ENCODE measurements around the gene CPA4. TPM values are rescaled to one million over a fixed set of nuclear protein-coding genes. Genes with fewer than 3 reads are reported as not detected.

CPA4 gene
- total and polyA plus RNA-seq, 4 donors = 0.18 to 1.0 (median 0.45) TPM; not detected in 1

- DNase-seq (no peak), ATAC-seq (ENCODE audit: low FRiP score) (no peak)
- WGBS, 2 donors = 70 to 85% methylated on average over 2 of the region's 2 CpGs
- Histone ChIP-seq H3K27ac (ENCODE audit: low read depth in 1 of 2, low read length in 2 of 2) (no peak overlapping the region), H3K36me3 (ENCODE audit: control insufficient read depth in 1 of 2, insufficient read depth in 2 of 2, low read length in 1 of 2) (no peaks in the 10 kb centered on the region), H3K9me3 (ENCODE audit: control insufficient read depth, low read length) (peaks cover 1% of the 10 kb centered on the region), H3K27me3 (ENCODE audit: control insufficient read depth in 1 of 2, insufficient read depth in 2 of 2, low read length in 1 of 2) (no peaks in the 10 kb centered on the region), H3K4me3 (ENCODE audit: low read length in 2 of 2) (no peak overlapping the region), H3K4me1 (ENCODE audit: control insufficient read depth in 1 of 2, insufficient read depth in 2 of 2, low read length in 2 of 2) (no peaks in the 10 kb centered on the region)
- intact Hi-C loops (cut with DNase I) = no loop called here
Observed at GRCh38 chr7:130263130-130263529, 29.8 kb upstream of the CPA4 start.

- intact Hi-C loops (cut with DNase I) = no loop called here
- DNase-seq (no peak), ATAC-seq (ENCODE audit: low FRiP score) (no peak)
Observed at GRCh38 chr7:130266258-130266960, 26.6 kb upstream of the CPA4 start, which contains the start of gene CPA2. Gene CPA2, plus strand, starts transcription at chr7:130266863. Its CDS starts 19 bp downstream, at chr7:130266882.

DNA sequence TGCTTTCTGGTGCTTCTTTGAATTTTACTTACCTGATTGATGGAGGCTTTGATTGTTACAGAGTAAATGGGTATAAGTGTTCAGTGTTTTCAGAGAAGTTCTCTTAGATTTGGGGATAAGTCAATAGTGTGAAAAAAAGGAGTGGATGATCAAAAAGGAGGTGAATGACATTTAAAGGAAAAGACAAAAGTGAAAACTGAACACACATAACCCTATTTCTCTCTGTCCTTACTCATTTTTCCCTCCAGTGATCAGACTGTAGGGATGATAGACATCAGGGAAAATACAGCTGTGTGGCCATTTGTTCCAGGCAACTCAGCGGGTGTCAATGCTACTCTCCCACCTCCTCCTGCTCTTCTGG is 26.0 kb upstream of the CPA4 start:
- intact Hi-C loops (cut with DNase I) = no loop called here
- no peak for ATAC-seq (ENCODE audit: low FRiP score)
- H3K36me3 ChIP-seq (ENCODE audit: control insufficient read depth in 1 of 2, insufficient read depth in 2 of 2, low read length in 1 of 2) = no peaks in the 10 kb centered on the region
- H3K27ac ChIP-seq (ENCODE audit: low read depth in 1 of 2, low read length in 2 of 2) = no peak overlapping the region
- DNase-seq = no peak
- H3K4me1 ChIP-seq (ENCODE audit: control insufficient read depth in 1 of 2, insufficient read depth in 2 of 2, low read length in 2 of 2) = no peaks in the 10 kb centered on the region
- H3K9me3 ChIP-seq (ENCODE audit: control insufficient read depth, low read length) = no peaks in the 10 kb centered on the region
- 93 to 100% methylated on average over 1 of the region's 1 CpG for WGBS, 2 donors
- H3K4me3 ChIP-seq (ENCODE audit: low read length in 2 of 2) = no peak overlapping the region
- H3K27me3 ChIP-seq (ENCODE audit: control insufficient read depth in 1 of 2, insufficient read depth in 2 of 2, low read length in 1 of 2) = no peaks in the 10 kb centered on the region

More at GRCh38 chr7:130266258-130266960, 26.6 kb upstream of the CPA4 start, which contains the start of gene CPA2:
- Histone ChIP-seq H3K9me3 (ENCODE audit: control insufficient read depth, low read length) (no peaks in the 10 kb centered on the region), H3K36me3 (ENCODE audit: control insufficient read depth in 1 of 2, insufficient read depth in 2 of 2, low read length in 1 of 2) (no peaks in the 10 kb centered on the region), H3K27ac (ENCODE audit: low read depth in 1 of 2, low read length in 2 of 2) (no peak within 1 kb of the TSS), H3K27me3 (ENCODE audit: control insufficient read depth in 1 of 2, insufficient read depth in 2 of 2, low read length in 1 of 2) (no peaks in the 10 kb centered on the region), H3K4me3 (ENCODE audit: low read length in 2 of 2) (no peak within 1 kb of the TSS), H3K4me1 (ENCODE audit: control insufficient read depth in 1 of 2, insufficient read depth in 2 of 2, low read length in 2 of 2) (no peaks in the 10 kb centered on the region)
- WGBS, 2 donors = 91 to 93% methylated on average over 3 of the region's 3 CpGs

GRCh38 chr7:130268463-130269317 is 24.3 kb upstream of the CPA4 start:
- intact Hi-C loops (cut with DNase I) = no loop called here
- WGBS, 2 donors = 94 to 95% methylated on average over 6 of the region's 6 CpGs
- H3K4me1 ChIP-seq (ENCODE audit: control insufficient read depth in 1 of 2, insufficient read depth in 2 of 2, low read length in 2 of 2) = no peaks in the 10 kb centered on the region
- no peaks in the 10 kb centered on the region for H3K9me3 ChIP-seq (ENCODE audit: control insufficient read depth, low read length)
- no peak for DNase-seq
- no peak overlapping the region for H3K27ac ChIP-seq (ENCODE audit: low read depth in 1 of 2, low read length in 2 of 2)
- no peak for ATAC-seq (ENCODE audit: low FRiP score)
- no peak overlapping the region for H3K4me3 ChIP-seq (ENCODE audit: low read length in 2 of 2)
- H3K36me3 ChIP-seq (ENCODE audit: control insufficient read depth in 1 of 2, insufficient read depth in 2 of 2, low read length in 1 of 2) = no peaks in the 10 kb centered on the region
- no peaks in the 10 kb centered on the region for H3K27me3 ChIP-seq (ENCODE audit: control insufficient read depth in 1 of 2, insufficient read depth in 2 of 2, low read length in 1 of 2)

- Histone ChIP-seq H3K4me3 (ENCODE audit: low read length in 2 of 2) (no peak overlapping the region), H3K27me3 (ENCODE audit: control insufficient read depth in 1 of 2, insufficient read depth in 2 of 2, low read length in 1 of 2) (no peaks in the 10 kb centered on the region), H3K36me3 (ENCODE audit: control insufficient read depth in 1 of 2, insufficient read depth in 2 of 2, low read length in 1 of 2) (no peaks in the 10 kb centered on the region), H3K9me3 (ENCODE audit: control insufficient read depth, low read length) (no peaks in the 10 kb centered on the region), H3K4me1 (ENCODE audit: control insufficient read depth in 1 of 2, insufficient read depth in 2 of 2, low read length in 2 of 2) (no peaks in the 10 kb centered on the region), H3K27ac (ENCODE audit: low read depth in 1 of 2, low read length in 2 of 2) (no peak overlapping the region)
- 79 to 93% methylated on average over 1 of the region's 1 CpG for WGBS, 2 donors
- ATAC-seq (ENCODE audit: low FRiP score) (no peak), DNase-seq (no peak)
- intact Hi-C loops (cut with DNase I) = no loop called here
Observed at GRCh38 chr7:130269318-130269694, 23.7 kb upstream of the CPA4 start.

DNA sequence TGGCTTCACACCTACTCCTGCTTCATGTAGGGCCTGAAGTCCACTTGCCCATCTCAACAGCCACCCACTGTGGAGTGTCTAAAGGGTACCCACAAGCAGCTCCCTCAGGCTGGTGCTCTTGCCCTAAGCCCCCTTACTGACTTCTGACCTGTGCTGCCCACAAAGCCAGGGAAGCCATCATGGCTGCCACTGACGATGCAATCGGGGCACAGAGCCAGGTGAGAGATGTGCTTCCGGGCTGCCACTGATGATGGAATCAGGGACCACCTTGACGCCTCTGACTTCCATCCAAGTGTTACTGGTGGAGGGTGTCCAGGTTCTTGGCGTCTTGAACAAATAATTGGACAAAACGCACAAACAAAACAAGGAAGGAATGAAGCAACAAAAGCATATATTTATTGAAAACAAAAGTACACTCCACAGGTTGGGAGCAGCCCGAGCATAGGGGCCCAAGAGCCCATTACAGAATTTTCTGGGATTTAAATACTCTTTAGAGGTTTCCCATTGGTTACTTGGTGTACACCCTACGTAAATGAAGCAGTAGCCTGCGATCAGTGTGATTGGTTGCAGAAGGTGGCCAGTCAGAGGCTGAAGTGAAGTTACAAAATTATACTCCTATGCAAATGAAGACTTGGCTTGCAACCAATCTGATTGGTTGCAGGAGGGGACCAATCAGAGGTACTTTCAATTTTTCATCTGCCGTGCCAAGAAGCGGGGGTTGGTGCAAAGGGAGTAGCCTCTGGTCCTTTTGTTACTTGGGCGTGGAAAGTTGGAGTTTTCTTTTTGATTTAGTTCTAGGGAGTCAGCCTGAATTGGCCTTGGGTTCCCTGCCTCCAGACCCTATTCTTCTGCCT is 21.8 kb upstream of the CPA4 start:
- no peaks in the 10 kb centered on the region for H3K27me3 ChIP-seq (ENCODE audit: control insufficient read depth in 1 of 2, insufficient read depth in 2 of 2, low read length in 1 of 2)
- H3K27ac ChIP-seq (ENCODE audit: low read depth in 1 of 2, low read length in 2 of 2) = no peak overlapping the region
- H3K9me3 ChIP-seq (ENCODE audit: control insufficient read depth, low read length) = no peaks in the 10 kb centered on the region
- DNase-seq = no peak
- WGBS, 2 donors = 87 to 89% methylated on average over 12 of the region's 12 CpGs
- no peak for ATAC-seq (ENCODE audit: low FRiP score)
- no peak overlapping the region for H3K4me3 ChIP-seq (ENCODE audit: low read length in 2 of 2)
- no peaks in the 10 kb centered on the region for H3K4me1 ChIP-seq (ENCODE audit: control insufficient read depth in 1 of 2, insufficient read depth in 2 of 2, low read length in 2 of 2)
- intact Hi-C loops (cut with DNase I) = loop anchor here in 1 of 2 donors (5.0 to 10.0 kb wide), 2 partner anchors 221 to 394 kb away; partner anchors contain the start of genes COPG2 and MEST
- no peaks in the 10 kb centered on the region for H3K36me3 ChIP-seq (ENCODE audit: control insufficient read depth in 1 of 2, insufficient read depth in 2 of 2, low read length in 1 of 2)

GRCh38 chr7:130272381-130273080 is 20.4 kb upstream of the CPA4 start:
- ATAC-seq (ENCODE audit: low FRiP score) (peak; percentile 20), DNase-seq (no peak)
- Histone ChIP-seq H3K27ac (ENCODE audit: low read depth in 1 of 2, low read length in 2 of 2) (no peak overlapping the region), H3K36me3 (ENCODE audit: control insufficient read depth in 1 of 2, insufficient read depth in 2 of 2, low read length in 1 of 2) (no peaks in the 10 kb centered on the region), H3K4me1 (ENCODE audit: control insufficient read depth in 1 of 2, insufficient read depth in 2 of 2, low read length in 2 of 2) (no peaks in the 10 kb centered on the region), H3K9me3 (ENCODE audit: control insufficient read depth, low read length) (no peaks in the 10 kb centered on the region), H3K4me3 (ENCODE audit: low read length in 2 of 2) (peak overlapping the region; percentile 48 to 51), H3K27me3 (ENCODE audit: control insufficient read depth in 1 of 2, insufficient read depth in 2 of 2, low read length in 1 of 2) (no peaks in the 10 kb centered on the region)
- WGBS, 2 donors = 10 to 14% methylated on average over 23 of the region's 23 CpGs
- intact Hi-C loops (cut with DNase I) = loop anchor here in 1 of 2 donors (5.0 to 10.0 kb wide), 2 partner anchors 220 to 392 kb away; partner anchors contain the start of genes COPG2 and MEST
